Small intestine (tissue), 7 donors: Measurements from ENCODE around the gene ELK3. TPM values are rescaled to one million over a fixed set of nuclear protein-coding genes. Genes with fewer than 3 reads are reported as not detected.
"Not testable (repeated sequence)": the region's sequence is repeated elsewhere in the genome, so short reads cannot be mapped to it uniquely, and the experiment has no call there.

Experiments used
- DNase-seq, 2 donors: peaks; one replicate each; pipeline versions ENCODE4 v3.0.0 to v3.0.0-alpha.2; 2013
- FAIRE-seq: peaks from 2 replicates; lab custom pipeline; 2012; peaks lifted over from hg19 to GRCh38; lab: Jason Lieb, UNC
- H3K27ac ChIP-seq, 3 donors: one replicate each; pipeline ENCODE4 v1.5.1; 2013; ENCODE audit warnings: low read length in 2 of 3, mild to moderate bottlenecking in 2 of 3, control low read depth in 1 of 3, inconsistent platforms in 1 of 3, low read depth in 1 of 3, moderate library complexity in 1 of 3
- H3K27me3 ChIP-seq, 3 donors: one replicate each; pipeline ENCODE4 v1.6.1; 2013; ENCODE audit warnings: low read length in 3 of 3, inconsistent platforms in 1 of 3; ENCODE audit not compliant: control insufficient read depth in 3 of 3, insufficient read depth in 3 of 3
- H3K36me3 ChIP-seq, 3 donors: one replicate each; pipeline ENCODE4 v1.6.1; 2013; ENCODE audit warnings: low read length in 3 of 3, inconsistent platforms in 1 of 3, low read depth in 1 of 3, mild to moderate bottlenecking in 1 of 3, moderate library complexity in 1 of 3; ENCODE audit not compliant: control insufficient read depth in 3 of 3, insufficient read depth in 2 of 3
- H3K4me1 ChIP-seq, 3 donors: one replicate each; pipeline ENCODE4 v1.6.1; 2013; ENCODE audit warnings: low read length in 2 of 3, inconsistent platforms in 1 of 3, low read depth in 1 of 3, mild to moderate bottlenecking in 1 of 3, moderate library complexity in 1 of 3; ENCODE audit not compliant: control insufficient read depth in 3 of 3, insufficient read depth in 2 of 3
- H3K4me3 ChIP-seq, 3 donors: one replicate each; pipeline ENCODE4 v1.5.1; 2013; ENCODE audit warnings: low read length in 3 of 3, control low read depth in 1 of 3, inconsistent platforms in 1 of 3, low read depth in 1 of 3, mild to moderate bottlenecking in 1 of 3, moderate library complexity in 1 of 3
- H3K9me3 ChIP-seq, 2 donors: one replicate each; pipeline ENCODE4 v1.6.1; 2013; ENCODE audit warnings: low read depth in 1 of 2, low read length in 1 of 2; ENCODE audit not compliant: control insufficient read depth in 2 of 2, insufficient read depth in 1 of 2
- WGBS, 3 donors: extraction: QIAGEN DNeasy Blood & Tissue Kit; methylation state at CpG; one replicate each; pipeline ENCODE4 v1.1.7; 2013; 5-methylcytosine and 5-hydroxymethylcytosine counted together
- polyA plus RNA-seq, 4 donors: library from polyadenylated mRNA; stranded (reverse) in 3 of 4; unstranded in 1 of 4; fragments of 200-250 nt in 3 of 4; fragments of 120-200 nt in 1 of 4; gene quantifications; one replicate each; pipeline versions ENCODE4 v1.2.1 to v1.2.3, GENCODE V29; 2013
- donor health status: healthy with polysubstance abuse.
- donor health status: control.
- donor health status: control.
- donor health status: Bipolar disorder and iron deficiency.
- donor health status: healthy.

ELK3 gene
- polyA plus RNA-seq, 4 donors = 0.67 to 15.9 (median 10.8) TPM

GRCh38 chr12:96308881-96309280 lies 114.7 kb downstream of the ELK3 start:
- FAIRE-seq = no peak

GRCh38 chr12:96310067-96310466 lies 115.9 kb downstream of the ELK3 start:
- peaks cover 0 to 16% (median 0%) of the 10 kb centered on the region in 3 donors for H3K36me3 ChIP-seq
- WGBS, 3 donors = 90 to 95% (median 92%) methylated on average over 3 of the region's 3 CpGs
- no peaks in the 10 kb centered on the region for H3K9me3 ChIP-seq
- FAIRE-seq = no peak
- no peak overlapping the region for H3K4me3 ChIP-seq
- H3K27me3 ChIP-seq = no peaks in the 10 kb centered on the region
- DNase-seq = no peak
- H3K4me1 ChIP-seq = no peaks in the 10 kb centered on the region
- no peak overlapping the region for H3K27ac ChIP-seq

More at GRCh38 chr12:96308881-96309280, 114.7 kb downstream of the ELK3 start:
- WGBS, 3 donors = 63 to 83% (median 70%) methylated on average over 1 of the region's 1 CpG
- Histone ChIP-seq H3K9me3 (no peaks in the 10 kb centered on the region), H3K27ac (no peak overlapping the region), H3K36me3 (peaks cover 0 to 16% (median 0%) of the 10 kb centered on the region in 3 donors), H3K4me3 (no peak overlapping the region), H3K27me3 (no peaks in the 10 kb centered on the region), H3K4me1 (no peaks in the 10 kb centered on the region)
- DNase-seq = no peak

- DNase-seq (no peak), FAIRE-seq (no peak)
- H3K4me3 ChIP-seq = no peak overlapping the region
- no peaks in the 10 kb centered on the region for H3K27me3 ChIP-seq
- peaks cover 0 to 12% (median 0%) of the 10 kb centered on the region in 3 donors for H3K36me3 ChIP-seq
- H3K27ac ChIP-seq = no peak overlapping the region
- no peaks in the 10 kb centered on the region for H3K4me1 ChIP-seq
- no peaks in the 10 kb centered on the region for H3K9me3 ChIP-seq
- 86 to 97% (median 88%) methylated on average over 1 of the region's 1 CpG for WGBS, 3 donors
Observed at GRCh38 chr12:96311191-96311590, 117.0 kb downstream of the ELK3 start.

- peaks cover 0 to 3% (median 0%) of the 10 kb centered on the region in 3 donors for H3K36me3 ChIP-seq
- H3K9me3 ChIP-seq = no peaks in the 10 kb centered on the region
- no peak overlapping the region for H3K27ac ChIP-seq
- H3K4me3 ChIP-seq = no peak overlapping the region
- FAIRE-seq (no peak), DNase-seq (no peak)
- no peaks in the 10 kb centered on the region for H3K27me3 ChIP-seq
- H3K4me1 ChIP-seq = no peaks in the 10 kb centered on the region
Observed at GRCh38 chr12:96313606-96314005, 119.4 kb downstream of the ELK3 start.

- DNase-seq = no peak
- H3K9me3 ChIP-seq = no peaks in the 10 kb centered on the region
- H3K4me3 ChIP-seq = no peak overlapping the region
- H3K36me3 ChIP-seq = peaks cover 0 to 3% (median 0%) of the 10 kb centered on the region in 3 donors
- 80 to 93% (median 85%) methylated on average over 2 of the region's 2 CpGs for WGBS, 3 donors
- no peak overlapping the region for H3K27ac ChIP-seq
- no peaks in the 10 kb centered on the region for H3K4me1 ChIP-seq
- FAIRE-seq = no peak
- H3K27me3 ChIP-seq = no peaks in the 10 kb centered on the region
Observed at GRCh38 chr12:96314723-96315122, 120.5 kb downstream of the ELK3 start.

- 44 to 58% (median 47%) methylated on average over 19 to 33 of the region's 33 CpGs for WGBS, 3 donors
- H3K36me3 ChIP-seq, H3K4me1 ChIP-seq, H3K9me3 ChIP-seq, FAIRE-seq, H3K27me3 ChIP-seq: not testable (repeated sequence)
- H3K27ac ChIP-seq = peak overlapping the region in 2 of 3 donors; percentile 13 to 58
- peak; percentile 14 to 25 for DNase-seq
- peak overlapping the region in 2 of 3 donors; percentile 22 to 26 for H3K4me3 ChIP-seq
Observed at GRCh38 chr12:96315741-96316481, 121.7 kb downstream of the ELK3 start.

- not testable (repeated sequence) for H3K27ac ChIP-seq, FAIRE-seq, H3K36me3 ChIP-seq, H3K9me3 ChIP-seq, H3K4me1 ChIP-seq, DNase-seq, H3K4me3 ChIP-seq, H3K27me3 ChIP-seq
- 64 to 94% (median 93%) methylated on average over 1 to 2 of the region's 2 CpGs for WGBS, 3 donors
Observed at GRCh38 chr12:96317801-96318200, 123.6 kb downstream of the ELK3 start.
